KMS-11 (cell line): Measurements from ENCODE around the gene ZFP62.

Experiments used
- H2AFZ ChIP-seq: fragments of 200-600 bp; sonication (generic); 2 replicates; pipeline ENCODE4 v1.6.1; 2016; ENCODE audit warnings: antibody characterized with exemption, mixed run types, low read depth
- H3K27ac ChIP-seq: fragments of 200-600 bp; sonication (generic); 2 replicates; pipeline ENCODE4 v1.6.1; 2016; ENCODE audit warnings: mild to moderate bottlenecking, mixed run types
- H3K27me3 ChIP-seq: fragments of 200-600 bp; sonication (generic); 2 replicates; pipeline ENCODE4 v1.6.1; 2017; ENCODE audit warnings: mild to moderate bottlenecking, low read depth, mixed run types, moderate library complexity; ENCODE audit not compliant: insufficient read depth
- H3K36me3 ChIP-seq: fragments of 200-600 bp; sonication (generic); 2 replicates; pipeline ENCODE4 v1.6.1; 2017; ENCODE audit warnings: mild to moderate bottlenecking, mixed run types; ENCODE audit not compliant: insufficient read depth
- H3K4me1 ChIP-seq: fragments of 200-600 bp; sonication (generic); 2 replicates; pipeline ENCODE4 v1.6.1; 2016; ENCODE audit warnings: mild to moderate bottlenecking, low read depth, mixed run types; ENCODE audit not compliant: poor library complexity, severe bottlenecking
- H3K4me2 ChIP-seq: fragments of 200-600 bp; sonication (generic); 2 replicates; pipeline ENCODE4 v1.7.0; 2016; ENCODE audit warnings: mild to moderate bottlenecking, mixed run types
- H3K4me3 ChIP-seq: fragments of 200-600 bp; sonication (generic); IDR thresholded peaks from 2 replicates; pipeline ENCODE4 v1.6.1; 2017; ENCODE audit warnings: low read depth, low read length, mixed read lengths; ENCODE audit not compliant: insufficient read depth
- H3K79me2 ChIP-seq: fragments of 200-600 bp; sonication (generic); 2 replicates; pipeline ENCODE4 v1.6.1; 2016; ENCODE audit warnings: low read depth, mixed run types; ENCODE audit not compliant: insufficient read depth
- H3K9ac ChIP-seq: fragments of 200-600 bp; sonication (generic); 2 replicates; pipeline ENCODE4 v1.6.1; 2016; ENCODE audit warnings: mild to moderate bottlenecking, mixed run types
- H4K20me1 ChIP-seq: fragments of 200-600 bp; sonication (generic); 2 replicates; pipeline ENCODE4 v1.6.1; 2016; ENCODE audit warnings: mild to moderate bottlenecking, mixed run types; ENCODE audit not compliant: insufficient read depth
- CTCF ChIP-seq: fragments of 200-600 bp; sonication (generic); conservative IDR thresholded peaks from 2 replicates; pipeline ENCODE4 v1.6.1; 2017; ENCODE audit warnings: low read depth, mild to moderate bottlenecking, antibody characterized with exemption, low read length, moderate library complexity, mixed read lengths

The ZFP62 gene

GRCh38 chr5:180908998-180909731 lies 48.1 kb upstream of the ZFP62 start:
- Histone ChIP-seq H4K20me1 (no peaks in the 10 kb centered on the region), H3K27ac (no peak overlapping the region), H3K4me2 (no peak overlapping the region), H3K27me3 (no peaks in the 10 kb centered on the region), H3K4me3 (no peak overlapping the region), H3K4me1 (no peaks in the 10 kb centered on the region), H2AFZ (no peak overlapping the region), H3K79me2 (no peaks in the 10 kb centered on the region), H3K36me3 (no peaks in the 10 kb centered on the region), H3K9ac (no peak overlapping the region)
- no peak for TF ChIP-seq CTCF

- H3K4me2 ChIP-seq, result no peak overlapping the region
- no peaks in the 10 kb centered on the region for H3K36me3 ChIP-seq
- H3K79me2 ChIP-seq, result no peaks in the 10 kb centered on the region
- no peak overlapping the region for H3K27ac ChIP-seq
- H2AFZ ChIP-seq, result no peak overlapping the region
- H3K4me3 ChIP-seq, result no peak overlapping the region
- no peaks in the 10 kb centered on the region for H4K20me1 ChIP-seq
- TF ChIP-seq CTCF, result no peak
- H3K9ac ChIP-seq, result no peak overlapping the region
- H3K27me3 ChIP-seq, result no peaks in the 10 kb centered on the region
- H3K4me1 ChIP-seq, result no peaks in the 10 kb centered on the region
Observed at GRCh38 chr5:180908400-180908799, 47.3 kb upstream of the ZFP62 start.

GRCh38 chr5:180901319-180902009 lies 40.4 kb upstream of the ZFP62 start:
- H3K27me3 ChIP-seq, result no peaks in the 10 kb centered on the region
- H3K27ac ChIP-seq, result no peak overlapping the region
- no peak overlapping the region for H2AFZ ChIP-seq
- no peak for TF ChIP-seq CTCF
- H3K4me1 ChIP-seq, result no peaks in the 10 kb centered on the region
- H3K4me3 ChIP-seq, result no peak overlapping the region
- H3K79me2 ChIP-seq, result no peaks in the 10 kb centered on the region
- no peaks in the 10 kb centered on the region for H3K36me3 ChIP-seq
- H4K20me1 ChIP-seq, result no peaks in the 10 kb centered on the region
- H3K9ac ChIP-seq, result no peak overlapping the region
- no peak overlapping the region for H3K4me2 ChIP-seq

- Histone ChIP-seq H3K4me1 (no peaks in the 10 kb centered on the region), H3K27me3 (no peaks in the 10 kb centered on the region), H4K20me1 (no peaks in the 10 kb centered on the region), H3K9ac (no peak overlapping the region), H3K79me2 (no peaks in the 10 kb centered on the region), H3K27ac (no peak overlapping the region), H3K4me3 (no peak overlapping the region), H3K36me3 (no peaks in the 10 kb centered on the region), H2AFZ (no peak overlapping the region), H3K4me2 (no peak overlapping the region)
- no peak for TF ChIP-seq CTCF
Observed at GRCh38 chr5:180900178-180900577, 39.1 kb upstream of the ZFP62 start.
